Type B pancreatic cell (in vitro differentiated cells): ENCODE data around the gene AATK. TPM values are rescaled to one million over a fixed set of nuclear protein-coding genes. Genes with fewer than 3 reads are reported as not detected.

ENCODE experiments used
- DNase-seq: peaks from one replicate; pipeline ENCODE4 v3.0.0; 2021; ENCODE audit warnings: mixed read lengths; ENCODE audit not compliant: unreplicated experiment; ENCODE audit errors: extremely low spot score
- H3K27ac Mint-ChIP-seq: 2 replicates; pipeline ENCODE4 v1.8.0; 2021; ENCODE audit warnings: mild to moderate bottlenecking, mixed read lengths
- H3K27me3 Mint-ChIP-seq: 2 replicates; pipeline ENCODE4 v1.8.0; 2021; ENCODE audit warnings: mixed read lengths
- H3K36me3 Mint-ChIP-seq: 2 replicates; pipeline ENCODE4 v1.8.0; 2021; ENCODE audit warnings: mixed read lengths
- H3K4me1 Mint-ChIP-seq: one replicate; pipeline ENCODE4 v1.8.0; 2021; ENCODE audit warnings: mixed read lengths; ENCODE audit not compliant: unreplicated experiment
- H3K4me3 Mint-ChIP-seq: 2 replicates; pipeline ENCODE4 v1.8.0; 2021; ENCODE audit warnings: mild to moderate bottlenecking, mixed read lengths
- H3K9me3 Mint-ChIP-seq: 2 replicates; pipeline ENCODE4 v1.8.0; 2021; ENCODE audit warnings: mixed read lengths
- CTCF ChIP-seq: fragments of 200-600 bp; sonication (generic); conservative IDR thresholded peaks from 2 replicates; pipeline ENCODE4 v1.5.0; 2021; ENCODE audit warnings: antibody characterized with exemption, mild to moderate bottlenecking
- total RNA-seq: library from RNA; stranded (reverse); gene quantifications from 2 replicates; pipeline ENCODE4 v1.2.1, GENCODE V29; 2021; ENCODE audit warnings: low replicate concordance

AATK gene
- total RNA-seq, 1 donor from 2014 or later, result 6.4 TPM

- Mint-ChIP-seq H3K9me3 (no peaks in the 10 kb centered on the region), H3K4me1 (no peaks in the 10 kb centered on the region), H3K27ac (no peak overlapping the region), H3K4me3 (no peak overlapping the region), H3K27me3 (no peaks in the 10 kb centered on the region), H3K36me3 (no peaks in the 10 kb centered on the region)
- DNase-seq, result no peak
- no peak for TF ChIP-seq CTCF
Measured at GRCh38 chr17:81183807-81184206, 17.8 kb upstream of the AATK start.

GRCh38 chr17:81183316-81183715 is 17.3 kb upstream of the AATK start:
- Mint-ChIP-seq H3K27me3 (no peaks in the 10 kb centered on the region), H3K4me1 (no peaks in the 10 kb centered on the region), H3K27ac (no peak overlapping the region), H3K9me3 (no peaks in the 10 kb centered on the region), H3K4me3 (no peak overlapping the region), H3K36me3 (no peaks in the 10 kb centered on the region)
- no peak for DNase-seq
- TF ChIP-seq CTCF, result no peak

- DNase-seq, result no peak
- Mint-ChIP-seq H3K4me3 (no peak overlapping the region), H3K9me3 (no peaks in the 10 kb centered on the region), H3K27ac (no peak overlapping the region), H3K4me1 (no peaks in the 10 kb centered on the region), H3K27me3 (no peaks in the 10 kb centered on the region), H3K36me3 (no peaks in the 10 kb centered on the region)
- TF ChIP-seq CTCF, result no peak
Measured at GRCh38 chr17:81182596-81182995, 16.6 kb upstream of the AATK start.

- H3K27ac Mint-ChIP-seq, result no peak overlapping the region
- H3K27me3 Mint-ChIP-seq, result no peaks in the 10 kb centered on the region
- H3K36me3 Mint-ChIP-seq, result no peaks in the 10 kb centered on the region
- no peak overlapping the region for H3K4me3 Mint-ChIP-seq
- H3K9me3 Mint-ChIP-seq, result no peaks in the 10 kb centered on the region
- TF ChIP-seq CTCF, result no peak
- H3K4me1 Mint-ChIP-seq, result no peaks in the 10 kb centered on the region
- no peak for DNase-seq
Measured at GRCh38 chr17:81181811-81182185, 15.8 kb upstream of the AATK start.

GRCh38 chr17:81180836-81181810 is 15.1 kb upstream of the AATK start:
- H3K4me1 Mint-ChIP-seq, result no peaks in the 10 kb centered on the region
- no peaks in the 10 kb centered on the region for H3K27me3 Mint-ChIP-seq
- H3K27ac Mint-ChIP-seq, result no peak overlapping the region
- no peaks in the 10 kb centered on the region for H3K9me3 Mint-ChIP-seq
- DNase-seq, result no peak
- H3K4me3 Mint-ChIP-seq, result no peak overlapping the region
- no peaks in the 10 kb centered on the region for H3K36me3 Mint-ChIP-seq
- no peak for TF ChIP-seq CTCF
